Panc1 (cell line): ENCODE results near the gene LMAN2L.

Source experiments
- CTCF ChIP-seq: fragments of 450-650 bp; IDR thresholded peaks from 2 replicates; pipeline ENCODE4 v1.5.1; 2017; ENCODE audit warnings: mild to moderate bottlenecking
- REST ChIP-seq, 2 experiments: IDR thresholded peaks; 2 replicates each; pipeline ENCODE4 v1.6.1; 2011 to 2012; ENCODE audit warnings: low read depth in 2 of 2, control low read depth in 1 of 2, low read length in 1 of 2, mild to moderate bottlenecking in 1 of 2, moderate library complexity in 1 of 2; ENCODE audit not compliant: insufficient read depth in 1 of 2

- TF ChIP-seq REST (IDR thresholded peaks at IDR 0.05; ENCODE audit: insufficient read depth in 1 of 2, low read depth in 2 of 2, low read length in 1 of 2) (no peak), CTCF (no peak)
Measured at GRCh38 chr2:96710985-96711384, 28.9 kb downstream of the LMAN2L start.
